Inflammatory macrophage treated with lipopolysaccharide for 4 hours (primary cell): ENCODE measurements around the gene IL4R.
"Not testable (repeated sequence)": the region's sequence is repeated elsewhere in the genome, so short reads cannot be mapped to it uniquely, and the experiment has no call there.

Experiments
- DNase-seq: peaks from one replicate; pipeline ENCODE4 v3.0.0-alpha.2; 2020

IL4R gene

GRCh38 chr16:27385398-27385797, 71.6 kb downstream of the IL4R start:
- DNase-seq, result no peak

GRCh38 chr16:27386674-27387073, 72.9 kb downstream of the IL4R start:
- DNase-seq, result no peak

- DNase-seq, result no peak
Observed at GRCh38 chr16:27387724-27388123, 74.0 kb downstream of the IL4R start.

- no peak for DNase-seq
Observed at GRCh38 chr16:27389272-27389961, 75.6 kb downstream of the IL4R start.

GRCh38 chr16:27390151-27390550, 76.4 kb downstream of the IL4R start:
- peak; percentile 62 for DNase-seq

- no peak for DNase-seq
Observed at GRCh38 chr16:27392671-27393070, 78.9 kb downstream of the IL4R start.

- DNase-seq, result peak; percentile 68
Observed at GRCh38 chr16:27394516-27394915, 80.7 kb downstream of the IL4R start.

GRCh38 chr16:27398341-27398893, 84.6 kb downstream of the IL4R start:
- DNase-seq, result not testable (repeated sequence)

- peak; percentile 66 for DNase-seq
Observed at GRCh38 chr16:27398894-27399853, 85.4 kb downstream of the IL4R start.

GRCh38 chr16:27399969-27400368, 86.2 kb downstream of the IL4R start:
- DNase-seq, result no peak

- DNase-seq, result peak; percentile 70
Observed at GRCh38 chr16:27400751-27401620, 87.2 kb downstream of the IL4R start.

- DNase-seq, result peak; percentile 81
Observed at GRCh38 chr16:27401768-27402568, 88.2 kb downstream of the IL4R start, which contains the start of gene IL21R. Gene IL21R (plus strand): TSS chr16:27402174. CDS start chr16:27430072, 27,898 bp downstream.

- DNase-seq, result no peak
Observed at GRCh38 chr16:27402569-27402963, 88.8 kb downstream of the IL4R start.

- DNase-seq, result no peak
Observed at GRCh38 chr16:27402964-27403600, 89.3 kb downstream of the IL4R start.

- no peak for DNase-seq
Observed at GRCh38 chr16:27403601-27403992, 89.8 kb downstream of the IL4R start.

- DNase-seq, result no peak
Observed at GRCh38 chr16:27404163-27404823, 90.5 kb downstream of the IL4R start.

GRCh38 chr16:27405546-27406451, 92.0 kb downstream of the IL4R start:
- DNase-seq, result no peak

GRCh38 chr16:27406511-27407128, 92.8 kb downstream of the IL4R start:
- no peak for DNase-seq

GRCh38 chr16:27407133-27407532, 93.4 kb downstream of the IL4R start:
- DNase-seq, result no peak
